ENCODE results near the gene TSPAN9. TPM values are rescaled to one million over a fixed set of nuclear protein-coding genes. Genes with fewer than 3 reads are reported as not detected.

The TSPAN9 gene
- total and polyA plus RNA-seq, 2 experiments from 2014 or later = 6.0 to 31.5 TPM

GRCh38 chr12:3131129-3131528 lies 54.0 kb downstream of the TSPAN9 start:
- 0 out of 2 replicates have a peak, but pooled peaks cover 2% of the 10 kb centered on the region for H3F3A ChIP-seq (replicated peaks; ENCODE audit: low read depth)
- no peaks in the 10 kb centered on the region; the same call in 1 of the 2 replicates for H3K79me2 ChIP-seq (replicated peaks; ENCODE audit: insufficient read depth)
- DNase-seq (ENCODE audit: low spot score) (no peak), ATAC-seq (no peak)
- Mint-ChIP-seq H3K27me3 (ENCODE audit: insufficient read depth, low read depth, poor library complexity) (peaks cover 10% of the 10 kb centered on the region), H3K9me3 (no peaks in the 10 kb centered on the region), H3K4me3 (no peak overlapping the region), H3K4me1 (peaks cover 22% of the 10 kb centered on the region), H3K36me3 (ENCODE audit: low read depth) (peaks cover 3% of the 10 kb centered on the region; the same call in 2 of the 3 replicates), H3K27ac (no peak overlapping the region)
- TF ChIP-seq ZNF331 (CRISPR knock-in tag; IDR thresholded peaks at IDR 0.05; ENCODE audit: low read depth) (no peak), ZNF462 (CRISPR knock-in tag; IDR thresholded peaks at IDR 0.05) (no peak), JUNB (IDR thresholded peaks at IDR 0.05; ENCODE audit: unreplicated experiment) (no peak), REST (IDR thresholded peaks at IDR 0.05; ENCODE audit: unreplicated experiment) (no peak), NANOG (IDR thresholded peaks at IDR 0.05; ENCODE audit: borderline replicate concordance) (no peak), ZNF114 (CRISPR knock-in tag; IDR thresholded peaks at IDR 0.05) (no peak), EZH2 (IDR thresholded peaks at IDR 0.05; ENCODE audit: low read depth, unreplicated experiment) (no peak)
- no peaks in the 10 kb centered on the region for H3K9me2 ChIP-seq (ENCODE audit: insufficient read depth)
- H3K36me3 ChIP-seq (ENCODE audit: insufficient read depth) = no peaks in the 10 kb centered on the region
- H3K27me3 ChIP-seq (ENCODE audit: insufficient read depth) = no peaks in the 10 kb centered on the region
- no peak overlapping the region for H3K27ac ChIP-seq (ENCODE audit: low read depth)
- no peak overlapping the region for H2AFZ ChIP-seq
- H3K4me1 ChIP-seq (ENCODE audit: insufficient read depth) = peaks cover 5% of the 10 kb centered on the region; the same call in 1 of the 2 replicates
- H3K4me3 ChIP-seq = no peak overlapping the region
- peaks cover 6% of the 10 kb centered on the region for H4K20me1 ChIP-seq (replicated peaks; ENCODE audit: insufficient read depth)
- H3K4me2 ChIP-seq = no peak overlapping the region
